DMS 273 (cell line): Measurements from ENCODE around the gene HIVEP1.

ENCODE experiments used
- DNase-seq: peaks from one replicate; lab custom pipeline; 2025; ENCODE audit not compliant: unreplicated experiment; lab: John Stamatoyannopoulos, UW

HIVEP1 gene

GRCh38 chr6:12181481-12181880 lies 169.4 kb downstream of the HIVEP1 start:
- no peak for DNase-seq

GRCh38 chr6:12182676-12183075 lies 170.6 kb downstream of the HIVEP1 start:
- DNase-seq, result no peak

GRCh38 chr6:12185081-12185673 lies 173.1 kb downstream of the HIVEP1 start:
- no peak for DNase-seq

- no peak for DNase-seq
Observed at GRCh38 chr6:12186528-12186927, 174.4 kb downstream of the HIVEP1 start.

GRCh38 chr6:12189150-12189549 lies 177.0 kb downstream of the HIVEP1 start:
- DNase-seq, result no peak

GRCh38 chr6:12189661-12190060 lies 177.5 kb downstream of the HIVEP1 start:
- no peak for DNase-seq

GRCh38 chr6:12190252-12190651 lies 178.1 kb downstream of the HIVEP1 start:
- no peak for DNase-seq

GRCh38 chr6:12196326-12196936 lies 184.3 kb downstream of the HIVEP1 start:
- no peak for DNase-seq

GRCh38 chr6:12198851-12199250 lies 186.7 kb downstream of the HIVEP1 start:
- DNase-seq, result no peak

GRCh38 chr6:12200015-12200564 lies 188.0 kb downstream of the HIVEP1 start:
- DNase-seq, result no peak

GRCh38 chr6:12200761-12201160 lies 188.6 kb downstream of the HIVEP1 start:
- DNase-seq, result no peak

- no peak for DNase-seq
Observed at GRCh38 chr6:12203001-12203400, 190.9 kb downstream of the HIVEP1 start.

- no peak for DNase-seq
Observed at GRCh38 chr6:12208190-12208589, 196.1 kb downstream of the HIVEP1 start.

- no peak for DNase-seq
Observed at GRCh38 chr6:12208673-12209072, 196.6 kb downstream of the HIVEP1 start.
